Neural progenitor cell (in vitro differentiated cells): ENCODE results near the gene TADA2B. TPM values are rescaled to one million over a fixed set of nuclear protein-coding genes. Genes with fewer than 3 reads are reported as not detected.

Experiments used
- DNase-seq: peaks from one replicate; pipeline ENCODE4 v3.0.0-alpha.2; 2016; ENCODE audit warnings: low spot score
- H2AFZ ChIP-seq: fragments of 200-600 bp; sonication (generic); replicated peaks from 2 replicates; pipeline ENCODE4 v1.6.1; 2016; ENCODE audit warnings: antibody characterized with exemption
- H3F3A ChIP-seq: fragments of 200-600 bp; sonication (generic); 2 replicates; pipeline ENCODE4 v1.6.1; 2016; ENCODE audit warnings: antibody characterized with exemption, low read depth
- H3K27ac ChIP-seq: fragments of 200-600 bp; sonication (generic); 2 replicates; pipeline ENCODE4 v1.5.1; 2016; ENCODE audit warnings: mild to moderate bottlenecking
- H3K27me3 ChIP-seq: fragments of 200-600 bp; sonication (generic); 2 replicates; pipeline ENCODE4 v1.6.1; 2016; ENCODE audit warnings: mild to moderate bottlenecking, moderate library complexity
- H3K36me3 ChIP-seq: fragments of 200-600 bp; sonication (generic); 2 replicates; pipeline ENCODE4 v1.5.1; 2016
- H3K4me1 ChIP-seq: fragments of 200-600 bp; sonication (generic); 2 replicates; pipeline ENCODE4 v1.6.1; 2016; ENCODE audit warnings: mixed run types
- H3K4me2 ChIP-seq: fragments of 200-600 bp; sonication (generic); 2 replicates; pipeline ENCODE4 v1.6.1; 2016
- H3K4me3 ChIP-seq: fragments of 200-600 bp; sonication (generic); 2 replicates; pipeline ENCODE4 v1.5.1; 2016
- H3K79me2 ChIP-seq: fragments of 200-600 bp; sonication (generic); 2 replicates; pipeline ENCODE4 v1.6.1; 2016; ENCODE audit warnings: low read depth
- H3K9ac ChIP-seq: fragments of 200-600 bp; sonication (generic); 2 replicates; pipeline ENCODE4 v1.6.1; 2016
- H3K9me3 ChIP-seq: fragments of 200-600 bp; sonication (generic); 2 replicates; pipeline ENCODE4 v1.5.1; 2016; ENCODE audit warnings: low read depth
- H4K20me1 ChIP-seq: fragments of 200-600 bp; sonication (generic); 2 replicates; pipeline ENCODE4 v1.6.1; 2016; ENCODE audit warnings: low read depth
- H3K27ac Mint-ChIP-seq: 3 replicates; pipeline ENCODE4 v1.8.0; 2021; ENCODE audit warnings: mixed read lengths
- H3K27me3 Mint-ChIP-seq: 2 replicates; pipeline ENCODE4 v1.8.0; 2022; ENCODE audit warnings: low read depth, mild to moderate bottlenecking, inconsistent platforms, moderate library complexity, mixed read lengths; ENCODE audit not compliant: insufficient read depth
- H3K36me3 Mint-ChIP-seq: 3 replicates; pipeline ENCODE4 v1.8.0; 2021; ENCODE audit warnings: mixed read lengths
- H3K4me1 Mint-ChIP-seq: 3 replicates; pipeline ENCODE4 v1.8.0; 2021; ENCODE audit warnings: mixed read lengths
- H3K4me3 Mint-ChIP-seq: 3 replicates; pipeline ENCODE4 v1.8.0; 2021; ENCODE audit warnings: mild to moderate bottlenecking, moderate library complexity, mixed read lengths
- H3K9me3 Mint-ChIP-seq: 3 replicates; pipeline ENCODE4 v1.8.0; 2020; ENCODE audit warnings: mixed read lengths
- EZH2 ChIP-seq: fragments of 200-600 bp; sonication (generic); IDR thresholded peaks from 2 replicates; pipeline ENCODE4 v1.6.1; 2017; ENCODE audit warnings: antibody characterized with exemption, mild to moderate bottlenecking, moderate library complexity
- EZH2phosphoT487 ChIP-seq: fragments of 200-600 bp; sonication (generic); IDR thresholded peaks from 2 replicates; pipeline ENCODE4 v1.6.1; 2017; ENCODE audit warnings: antibody characterized with exemption
- total RNA-seq: library from RNA; depleted of rRNA; stranded (reverse); fragments of >200 nt; gene quantifications from 2 replicates; pipeline ENCODE4 v1.2.3, GENCODE V29; 2015; ENCODE audit warnings: low replicate concordance
- TF ChIP-seq, protein P1 (sequence below): fragments of 200-600 bp; sonication (generic); IDR thresholded peaks from 2 replicates; pipeline ENCODE4 v1.5.1; 2017; ENCODE audit warnings: antibody characterized with exemption, mild to moderate bottlenecking

Gene TADA2B
- total RNA-seq, 1 donor from 2014 or later = 12.6 TPM

DNA sequence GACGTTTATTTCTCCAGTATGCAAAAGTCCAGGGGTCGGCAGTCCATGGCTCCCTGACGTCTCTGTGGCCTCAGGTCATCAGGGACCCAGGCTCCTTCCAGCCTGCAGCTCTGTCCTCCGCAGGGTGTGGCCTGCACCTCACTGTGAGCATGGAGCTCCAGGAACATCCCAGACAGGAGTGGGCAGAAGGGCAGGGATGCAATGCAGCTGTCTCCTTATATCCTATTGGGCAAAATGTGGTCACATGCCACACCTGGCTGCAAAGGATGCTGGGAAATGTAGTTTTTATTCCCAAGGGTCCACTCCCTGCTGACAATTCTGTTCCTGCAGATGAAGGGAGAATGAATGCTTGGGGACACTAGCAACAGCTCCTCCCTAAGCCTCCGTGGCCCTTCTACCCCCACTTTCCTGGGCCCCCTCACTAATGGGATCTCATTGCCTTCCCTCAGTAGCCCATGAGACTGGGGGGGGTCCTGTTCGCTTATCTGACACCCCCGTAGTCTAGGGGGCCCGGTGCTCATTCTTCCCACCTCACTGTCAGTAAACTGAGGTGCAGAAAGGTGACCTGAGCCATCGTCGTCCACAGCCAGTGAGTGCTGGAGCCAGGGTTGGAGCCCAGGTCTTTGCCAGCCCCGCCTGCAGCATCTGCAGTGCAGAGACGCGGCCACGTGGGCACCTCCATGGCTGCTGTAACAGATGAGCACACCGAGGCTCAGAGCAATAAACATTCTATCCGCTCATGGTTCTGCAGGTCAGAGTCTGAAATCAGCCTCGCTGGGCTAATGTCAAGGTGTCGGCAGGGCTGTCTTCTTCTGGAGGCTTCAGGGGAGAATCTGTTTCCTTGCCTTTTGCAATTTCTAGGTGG lies 30.6 kb downstream of the TADA2B start:
- H3K4me3 Mint-ChIP-seq = no peak overlapping the region
- H3F3A ChIP-seq = peaks cover 4% of the 10 kb centered on the region
- no peaks in the 10 kb centered on the region for H4K20me1 ChIP-seq
- no peaks in the 10 kb centered on the region for H3K36me3 ChIP-seq
- H3K27ac ChIP-seq = no peak overlapping the region
- no peaks in the 10 kb centered on the region for H3K9me3 Mint-ChIP-seq
- TF ChIP-seq EZH2phosphoT487 = no peak
- no peak for TF ChIP-seq EZH2
- TF ChIP-seq, protein P1, sequence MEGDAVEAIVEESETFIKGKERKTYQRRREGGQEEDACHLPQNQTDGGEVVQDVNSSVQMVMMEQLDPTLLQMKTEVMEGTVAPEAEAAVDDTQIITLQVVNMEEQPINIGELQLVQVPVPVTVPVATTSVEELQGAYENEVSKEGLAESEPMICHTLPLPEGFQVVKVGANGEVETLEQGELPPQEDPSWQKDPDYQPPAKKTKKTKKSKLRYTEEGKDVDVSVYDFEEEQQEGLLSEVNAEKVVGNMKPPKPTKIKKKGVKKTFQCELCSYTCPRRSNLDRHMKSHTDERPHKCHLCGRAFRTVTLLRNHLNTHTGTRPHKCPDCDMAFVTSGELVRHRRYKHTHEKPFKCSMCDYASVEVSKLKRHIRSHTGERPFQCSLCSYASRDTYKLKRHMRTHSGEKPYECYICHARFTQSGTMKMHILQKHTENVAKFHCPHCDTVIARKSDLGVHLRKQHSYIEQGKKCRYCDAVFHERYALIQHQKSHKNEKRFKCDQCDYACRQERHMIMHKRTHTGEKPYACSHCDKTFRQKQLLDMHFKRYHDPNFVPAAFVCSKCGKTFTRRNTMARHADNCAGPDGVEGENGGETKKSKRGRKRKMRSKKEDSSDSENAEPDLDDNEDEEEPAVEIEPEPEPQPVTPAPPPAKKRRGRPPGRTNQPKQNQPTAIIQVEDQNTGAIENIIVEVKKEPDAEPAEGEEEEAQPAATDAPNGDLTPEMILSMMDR = no peak
- no peaks in the 10 kb centered on the region for H3K9me3 ChIP-seq
- DNase-seq = peak; percentile 87
- H3K79me2 ChIP-seq = no peaks in the 10 kb centered on the region
- H3K4me2 ChIP-seq = no peak overlapping the region
- no peaks in the 10 kb centered on the region for H3K36me3 Mint-ChIP-seq
- H3K27me3 ChIP-seq = peaks cover 26% of the 10 kb centered on the region
- peak overlapping the region; percentile 62 for H3K27ac Mint-ChIP-seq
- H3K9ac ChIP-seq = no peak overlapping the region
- H3K27me3 Mint-ChIP-seq = peaks cover 7% of the 10 kb centered on the region
- H3K4me1 ChIP-seq = no peaks in the 10 kb centered on the region
- H3K4me3 ChIP-seq = no peak overlapping the region
- H3K4me1 Mint-ChIP-seq = peaks cover 9% of the 10 kb centered on the region
- H2AFZ ChIP-seq = no peak overlapping the region

DNA sequence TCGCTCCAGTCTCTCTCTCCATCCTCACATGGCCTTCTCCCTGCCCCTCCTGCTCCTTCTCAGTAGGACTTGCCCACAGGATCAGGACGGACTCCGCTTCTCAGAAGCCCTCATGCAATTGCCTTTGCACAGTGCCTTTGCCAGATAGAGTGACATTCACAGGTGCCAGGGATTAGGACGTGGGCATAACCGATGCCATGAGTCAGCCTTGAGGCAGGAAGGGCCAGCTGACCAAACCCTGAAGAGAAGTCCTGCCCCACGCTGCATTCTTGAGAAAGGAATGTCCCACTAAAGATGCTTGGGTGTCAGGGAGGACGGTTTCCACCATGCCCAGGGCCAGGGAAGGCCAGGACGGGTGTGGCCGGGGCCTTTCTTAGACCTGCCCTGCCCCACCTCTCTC lies 31.3 kb downstream of the TADA2B start:
- Mint-ChIP-seq H3K4me1 (peaks cover 7% of the 10 kb centered on the region), H3K36me3 (no peaks in the 10 kb centered on the region), H3K27ac (peak overlapping the region; percentile 62), H3K9me3 (peaks cover 2% of the 10 kb centered on the region), H3K27me3 (peaks cover 7% of the 10 kb centered on the region), H3K4me3 (no peak overlapping the region)
- H2AFZ ChIP-seq = no peak overlapping the region
- TF ChIP-seq EZH2 (no peak), EZH2phosphoT487 (no peak)
- TF ChIP-seq, protein P1 = no peak
- no peaks in the 10 kb centered on the region for H3K9me3 ChIP-seq
- H3K4me2 ChIP-seq = no peak overlapping the region
- no peak overlapping the region for H3K27ac ChIP-seq
- no peak overlapping the region for H3K4me3 ChIP-seq
- peaks cover 19% of the 10 kb centered on the region for H3K27me3 ChIP-seq
- no peaks in the 10 kb centered on the region for H3K36me3 ChIP-seq
- no peaks in the 10 kb centered on the region for H4K20me1 ChIP-seq
- no peak for DNase-seq
- no peak overlapping the region for H3K9ac ChIP-seq
- no peaks in the 10 kb centered on the region for H3K79me2 ChIP-seq
- no peaks in the 10 kb centered on the region for H3K4me1 ChIP-seq
- H3F3A ChIP-seq = no peaks in the 10 kb centered on the region

DNA sequence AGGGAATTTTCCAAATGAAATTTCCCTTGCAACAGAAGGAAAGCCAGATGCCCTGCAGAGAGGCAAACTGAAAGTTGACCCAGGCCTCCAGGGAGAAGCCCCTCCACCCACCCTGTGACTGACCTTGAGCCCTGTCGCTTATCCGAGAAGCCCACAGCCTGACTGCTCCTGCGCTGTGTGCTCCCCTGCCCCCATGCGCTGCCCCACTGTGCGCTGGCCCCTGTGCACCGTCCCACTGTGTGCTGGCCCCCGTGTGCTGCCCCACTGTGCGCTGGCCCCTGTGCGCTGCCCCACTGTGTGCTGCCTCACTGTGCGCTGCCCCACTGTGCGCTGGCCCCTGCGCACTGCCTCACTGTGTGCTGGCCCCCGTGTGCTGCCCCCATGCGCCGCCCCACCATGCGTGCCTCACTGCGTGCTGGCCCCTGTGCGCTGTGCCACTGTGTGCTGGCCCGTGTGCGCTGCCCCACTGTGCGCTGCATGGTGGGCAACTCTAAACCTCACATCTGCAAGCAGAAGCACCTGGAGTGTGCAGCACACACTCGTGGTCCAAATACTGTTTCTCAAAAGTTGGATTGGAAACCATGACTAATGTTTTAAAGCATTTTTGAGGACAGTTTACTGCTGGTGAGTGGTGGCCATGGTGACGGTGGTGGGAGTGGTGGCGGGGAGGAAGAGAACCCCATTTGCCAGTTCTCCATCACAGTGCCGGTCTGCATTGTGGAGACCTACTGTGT lies 33.0 kb downstream of the TADA2B start:
- no peaks in the 10 kb centered on the region for H3K4me1 ChIP-seq
- H3K79me2 ChIP-seq = no peaks in the 10 kb centered on the region
- no peak overlapping the region for H3K4me3 ChIP-seq
- TF ChIP-seq EZH2phosphoT487 (no peak), EZH2 (no peak)
- TF ChIP-seq, protein P1 = no peak
- no peaks in the 10 kb centered on the region for H4K20me1 ChIP-seq
- no peaks in the 10 kb centered on the region for H3F3A ChIP-seq
- Mint-ChIP-seq H3K27ac (no peak overlapping the region), H3K27me3 (peaks cover 3% of the 10 kb centered on the region), H3K4me3 (peak overlapping the region; percentile 15), H3K4me1 (no peaks in the 10 kb centered on the region), H3K9me3 (peaks cover 4% of the 10 kb centered on the region), H3K36me3 (no peaks in the 10 kb centered on the region)
- H2AFZ ChIP-seq = no peak overlapping the region
- no peak overlapping the region for H3K4me2 ChIP-seq
- no peak overlapping the region for H3K27ac ChIP-seq
- H3K27me3 ChIP-seq = peaks cover 19% of the 10 kb centered on the region
- H3K9ac ChIP-seq = no peak overlapping the region
- no peaks in the 10 kb centered on the region for H3K36me3 ChIP-seq
- H3K9me3 ChIP-seq = peaks cover 5% of the 10 kb centered on the region
- DNase-seq = no peak
